H9 (cell line): ENCODE results near the gene THSD7B. TPM values are rescaled to one million over a fixed set of nuclear protein-coding genes. Genes with fewer than 3 reads are reported as not detected.

Experiments used
- DNase-seq: peaks from one replicate; pipeline ENCODE4 v3.0.0-alpha.2; 2017
- H2AFZ ChIP-seq: one replicate; pipeline ENCODE4 v1.6.1; 2013; ENCODE audit warnings: mild to moderate bottlenecking, low read length, control low read depth, moderate library complexity
- H2AK5ac ChIP-seq: 2 replicates; pipeline ENCODE4 v1.6.1; 2013; ENCODE audit warnings: low read length, control low read depth, mixed read lengths; ENCODE audit not compliant: insufficient read length
- H2BK120ac ChIP-seq: one replicate; pipeline ENCODE4 v1.6.1; 2013; ENCODE audit warnings: low read depth, mild to moderate bottlenecking, low read length, control low read depth, inconsistent platforms; ENCODE audit not compliant: poor library complexity, severe bottlenecking
- H2BK12ac ChIP-seq: 2 replicates; pipeline ENCODE4 v1.6.1; 2013; ENCODE audit warnings: low read length, control low read depth, mixed read lengths, low read depth; ENCODE audit not compliant: insufficient read length
- H2BK15ac ChIP-seq: 2 replicates; pipeline ENCODE4 v1.6.1; 2013; ENCODE audit warnings: low read depth, low read length, control low read depth
- H2BK20ac ChIP-seq: one replicate; pipeline ENCODE4 v1.6.1; 2013; ENCODE audit warnings: low read depth, mild to moderate bottlenecking, low read length, control low read depth, inconsistent platforms; ENCODE audit not compliant: poor library complexity, severe bottlenecking
- H2BK5ac ChIP-seq: 2 replicates; pipeline ENCODE4 v1.6.1; 2013; ENCODE audit warnings: low read length, control low read depth, mixed read lengths; ENCODE audit not compliant: insufficient read length
- H3K14ac ChIP-seq: 2 replicates; pipeline ENCODE4 v1.6.1; 2013; ENCODE audit warnings: low read length, control low read depth; ENCODE audit not compliant: insufficient read depth
- H3K18ac ChIP-seq: 2 replicates; pipeline ENCODE4 v1.6.1; 2013; ENCODE audit warnings: low read depth, mild to moderate bottlenecking, mixed read lengths, low read length, control low read depth; ENCODE audit not compliant: insufficient read length
- H3K23ac ChIP-seq: 2 replicates; pipeline ENCODE4 v1.6.1; 2013; ENCODE audit warnings: low read length, control low read depth, mixed read lengths, low read depth; ENCODE audit not compliant: insufficient read length
- H3K23me2 ChIP-seq: 2 replicates; pipeline ENCODE4 v1.6.1; 2013; ENCODE audit warnings: low read depth, mild to moderate bottlenecking, mixed read lengths, low read length, control low read depth; ENCODE audit not compliant: insufficient read length, poor library complexity, severe bottlenecking
- H3K27ac ChIP-seq: 2 replicates; pipeline ENCODE4 v1.5.1; 2013; ENCODE audit warnings: low read length, control low read depth, mixed read lengths, low read depth; ENCODE audit not compliant: insufficient read length
- H3K27me3 ChIP-seq: 2 replicates; pipeline ENCODE4 v1.6.1; 2013; ENCODE audit warnings: low read length, control low read depth, inconsistent platforms; ENCODE audit not compliant: insufficient read depth
- H3K4ac ChIP-seq: 2 replicates; pipeline ENCODE4 v1.6.1; 2013; ENCODE audit warnings: low read depth, mild to moderate bottlenecking, control low read depth, inconsistent platforms, low read length, moderate library complexity
- H3K4me1 ChIP-seq: 2 replicates; pipeline ENCODE4 v1.6.1; 2013; ENCODE audit warnings: low read length, control low read depth, inconsistent platforms; ENCODE audit not compliant: insufficient read depth
- H3K4me2 ChIP-seq: 2 replicates; pipeline ENCODE4 v1.6.1; 2013; ENCODE audit warnings: low read length, control low read depth, mixed read lengths; ENCODE audit not compliant: insufficient read length, insufficient read depth
- H3K56ac ChIP-seq: 2 replicates; pipeline ENCODE4 v1.6.1; 2013; ENCODE audit warnings: low read depth, mild to moderate bottlenecking, mixed read lengths, low read length, control low read depth; ENCODE audit not compliant: insufficient read length
- H3K79me1 ChIP-seq: 2 replicates; pipeline ENCODE4 v1.6.1; 2013; ENCODE audit warnings: low read depth, mild to moderate bottlenecking, moderate library complexity, low read length, control low read depth, inconsistent platforms; ENCODE audit not compliant: insufficient read depth, poor library complexity, severe bottlenecking
- H3K79me2 ChIP-seq: 2 replicates; pipeline ENCODE4 v1.6.1; 2013; ENCODE audit warnings: low read length, control low read depth, inconsistent platforms; ENCODE audit not compliant: insufficient read depth
- H3K9ac ChIP-seq: 2 replicates; pipeline ENCODE4 v1.6.1; 2013; ENCODE audit warnings: low read length, control low read depth, mixed read lengths; ENCODE audit not compliant: insufficient read length; ENCODE audit errors: extremely low read depth
- H3K9me3 ChIP-seq: one replicate; pipeline ENCODE4 v1.6.1; 2013; ENCODE audit warnings: low read depth, low read length, inconsistent platforms; ENCODE audit not compliant: control insufficient read depth
- H3T11ph ChIP-seq: one replicate; pipeline ENCODE4 v1.6.1; 2013; ENCODE audit warnings: mild to moderate bottlenecking, low read length, control low read depth, inconsistent platforms
- H4K20me1 ChIP-seq: one replicate; pipeline ENCODE4 v1.6.1; 2013; ENCODE audit not compliant: control insufficient read depth, insufficient read length, insufficient read depth
- H4K5ac ChIP-seq: 2 replicates; pipeline ENCODE4 v1.6.1; 2013; ENCODE audit warnings: low read depth, mild to moderate bottlenecking, mixed read lengths, low read length, control low read depth; ENCODE audit not compliant: insufficient read length
- H4K8ac ChIP-seq: replicated peaks from 2 replicates; pipeline ENCODE4 v1.6.1; 2013; ENCODE audit warnings: low read length, control low read depth, mixed read lengths, low read depth; ENCODE audit not compliant: insufficient read length
- H4K91ac ChIP-seq: 2 replicates; pipeline ENCODE4 v1.6.1; 2013; ENCODE audit warnings: low read depth, mild to moderate bottlenecking, moderate library complexity, mixed read lengths, low read length, control low read depth; ENCODE audit not compliant: insufficient read length
- H3K27ac Mint-ChIP-seq, 3 experiments: 2 replicates in 2 of 3; 3 replicates in 1 of 3; pipeline ENCODE4 v1.8.0; 2020 to 2021; ENCODE audit warnings: mixed read lengths in 3 of 3, mild to moderate bottlenecking in 1 of 3, moderate library complexity in 1 of 3
- H3K27me3 Mint-ChIP-seq: 2 replicates; pipeline ENCODE4 v1.8.0; 2021; ENCODE audit warnings: low read depth, mild to moderate bottlenecking, moderate library complexity, mixed read lengths
- H3K36me3 Mint-ChIP-seq, 3 experiments: 2 replicates in 2 of 3; 3 replicates in 1 of 3; pipeline ENCODE4 v1.8.0; 2020 to 2021; ENCODE audit warnings: low read depth in 3 of 3, mixed read lengths in 3 of 3; ENCODE audit not compliant: insufficient read depth in 1 of 3
- H3K4me1 Mint-ChIP-seq, 2 experiments: 2 replicates each; pipeline ENCODE4 v1.8.0; 2020; ENCODE audit warnings: mixed read lengths in 2 of 2
- H3K4me3 Mint-ChIP-seq, 2 experiments: 2 replicates in 1 of 2; 3 replicates in 1 of 2; pipeline ENCODE4 v1.8.0; 2020 to 2021; ENCODE audit warnings: mild to moderate bottlenecking in 2 of 2, mixed read lengths in 2 of 2, moderate library complexity in 1 of 2
- H3K9me3 Mint-ChIP-seq, 2 experiments: 2 replicates in 1 of 2; 3 replicates in 1 of 2; pipeline ENCODE4 v1.8.0; 2020; ENCODE audit warnings: mild to moderate bottlenecking in 2 of 2, mixed read lengths in 2 of 2, moderate library complexity in 1 of 2
- CTCF ChIP-seq: fragments of 200-600 bp; sonication (generic); conservative IDR thresholded peaks from 3 replicates; pipeline ENCODE4 v1.8.0; 2021; ENCODE audit warnings: antibody characterized with exemption, mild to moderate bottlenecking
- WGBS: extraction: QIAGEN DNeasy Blood & Tissue Kit; methylation state at CpG from one replicate; pipeline ENCODE4 v1.1.7; 2013; ENCODE audit warnings: missing lambda C conversion rate, low lambda C conversion rate, mixed read lengths; ENCODE audit not compliant: insufficient read length; ENCODE audit errors: extremely low coverage; 5-methylcytosine and 5-hydroxymethylcytosine counted together
- total RNA-seq: library from RNA; stranded (reverse); gene quantifications from 2 replicates; pipeline ENCODE4 v1.2.1, GENCODE V29; 2021

The THSD7B gene
- total RNA-seq, 1 experiment from 2014 or later: 0.85 TPM

- H4K5ac ChIP-seq: no peak overlapping the region
- H3K56ac ChIP-seq: no peak overlapping the region
- no peaks in the 10 kb centered on the region for H3K4me1 ChIP-seq
- no peak for DNase-seq
- H2AFZ ChIP-seq: no peak overlapping the region
- Mint-ChIP-seq H3K4me1 (no peaks in the 10 kb centered on the region), H3K9me3 (peaks cover 29 to 30% of the 10 kb centered on the region in 2 experiments), H3K27ac (no peak overlapping the region), H3K27me3 (no peaks in the 10 kb centered on the region), H3K36me3 (peaks cover 3 to 18% (median 10%) of the 10 kb centered on the region in 3 experiments; a peak in 6 of 7 replicates), H3K4me3 (no peak overlapping the region)
- no peaks in the 10 kb centered on the region for H3K79me2 ChIP-seq
- H3K18ac ChIP-seq: no peak overlapping the region
- H3K4me2 ChIP-seq: no peak overlapping the region
- H2BK20ac ChIP-seq: no peak overlapping the region
- no peak overlapping the region for H3K4ac ChIP-seq
- H4K8ac ChIP-seq: no peak overlapping the region
- H3K9me3 ChIP-seq: no peaks in the 10 kb centered on the region
- no peak overlapping the region for H2BK120ac ChIP-seq
- no peaks in the 10 kb centered on the region for H3K23me2 ChIP-seq
- no peak overlapping the region for H2AK5ac ChIP-seq
- no peak overlapping the region for H2BK5ac ChIP-seq
- no peak overlapping the region for H2BK15ac ChIP-seq
- H4K20me1 ChIP-seq: no peaks in the 10 kb centered on the region
- H3T11ph ChIP-seq: no peak overlapping the region
- no peak for TF ChIP-seq CTCF
- no peak overlapping the region for H2BK12ac ChIP-seq
- H3K9ac ChIP-seq: no peak overlapping the region
- H3K79me1 ChIP-seq: no peaks in the 10 kb centered on the region
- no CpG with 5 or more reads among the region's 3 CpGs for WGBS
- H3K27me3 ChIP-seq: no peaks in the 10 kb centered on the region
- H4K91ac ChIP-seq: no peak overlapping the region
- no peak overlapping the region for H3K23ac ChIP-seq
- H3K27ac ChIP-seq: no peak overlapping the region
- no peak overlapping the region for H3K14ac ChIP-seq
Measured at GRCh38 chr2:137718786-137719185, 953.4 kb downstream of the THSD7B start.
